Superior temporal gyrus (tissue), 1 donor: Measurements from ENCODE around the gene GRK2.

Experiments used
- DNase-seq: peaks from one replicate; pipeline ENCODE4 v3.0.0-alpha.2; 2016; ENCODE audit errors: extremely low spot score

Gene GRK2

DNA sequence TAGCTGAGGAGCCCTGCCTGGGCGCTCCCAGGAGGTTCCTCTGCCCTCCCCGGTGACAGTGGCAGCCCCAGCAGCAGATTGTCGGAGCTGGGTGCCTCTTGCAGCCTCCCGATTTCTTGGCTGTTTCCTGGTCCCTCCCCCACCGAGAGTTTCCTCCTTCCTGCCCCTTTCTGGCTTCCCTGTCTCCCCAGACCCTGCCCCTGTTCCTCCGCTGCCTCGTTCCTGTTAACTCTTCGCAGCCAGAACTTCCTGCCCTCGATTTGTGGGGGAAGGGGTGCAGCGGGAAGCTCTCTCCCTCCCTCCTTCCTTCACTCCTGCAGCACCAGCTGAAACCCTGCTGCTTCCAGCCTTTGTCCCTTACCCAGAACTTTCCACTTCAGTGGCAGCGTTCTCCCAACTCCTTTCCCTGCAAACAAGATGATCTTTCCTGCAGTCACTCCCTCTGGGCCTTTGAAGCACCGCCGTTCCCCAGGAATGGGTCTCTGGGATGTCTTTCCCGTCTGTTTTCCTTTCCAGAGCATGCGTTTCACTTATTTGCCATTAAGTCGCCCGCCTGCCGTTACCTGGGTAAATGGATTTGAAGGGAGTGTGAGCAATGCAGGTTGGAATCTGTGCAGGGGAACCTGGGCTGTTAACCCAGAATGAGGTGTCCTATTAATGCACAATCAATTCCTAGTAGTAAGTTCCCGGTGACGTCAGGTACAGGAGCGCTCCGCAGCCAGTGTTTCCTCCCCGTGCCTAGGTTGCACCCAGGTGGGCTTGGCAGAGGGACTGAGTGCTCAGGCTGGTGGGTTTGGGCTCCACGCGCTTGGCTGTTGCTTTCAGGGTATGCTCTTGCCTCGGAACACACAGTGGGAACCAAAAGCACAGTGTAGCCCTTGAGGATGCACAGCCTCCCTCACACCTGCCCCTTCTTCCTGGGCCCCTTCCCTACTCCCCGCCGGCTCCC lies 4.3 kb downstream of the GRK2 start:
- peak; percentile 29 for DNase-seq

DNA sequence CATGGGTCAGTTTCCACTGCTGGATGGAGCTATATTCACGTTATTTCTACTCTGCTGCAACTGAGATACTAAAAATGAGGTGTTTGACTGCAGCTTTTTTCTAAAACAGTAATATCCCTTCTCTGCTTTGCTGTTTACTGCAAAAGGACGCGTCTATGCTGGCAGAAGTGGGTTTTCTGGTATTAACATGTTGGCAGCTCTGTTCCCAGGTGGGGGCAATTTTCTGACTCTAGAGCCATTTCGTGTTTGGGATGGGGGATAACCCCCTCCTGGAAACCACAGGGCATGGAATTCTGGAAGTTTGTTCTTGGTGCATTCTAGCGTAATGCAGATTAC lies 4.9 kb downstream of the GRK2 start:
- no peak for DNase-seq

- no peak for DNase-seq
Measured at GRCh38 chr11:67271541-67272284, 5.4 kb downstream of the GRK2 start.

GRCh38 chr11:67272327-67273259 lies 6.3 kb downstream of the GRK2 start:
- no peak for DNase-seq

DNA sequence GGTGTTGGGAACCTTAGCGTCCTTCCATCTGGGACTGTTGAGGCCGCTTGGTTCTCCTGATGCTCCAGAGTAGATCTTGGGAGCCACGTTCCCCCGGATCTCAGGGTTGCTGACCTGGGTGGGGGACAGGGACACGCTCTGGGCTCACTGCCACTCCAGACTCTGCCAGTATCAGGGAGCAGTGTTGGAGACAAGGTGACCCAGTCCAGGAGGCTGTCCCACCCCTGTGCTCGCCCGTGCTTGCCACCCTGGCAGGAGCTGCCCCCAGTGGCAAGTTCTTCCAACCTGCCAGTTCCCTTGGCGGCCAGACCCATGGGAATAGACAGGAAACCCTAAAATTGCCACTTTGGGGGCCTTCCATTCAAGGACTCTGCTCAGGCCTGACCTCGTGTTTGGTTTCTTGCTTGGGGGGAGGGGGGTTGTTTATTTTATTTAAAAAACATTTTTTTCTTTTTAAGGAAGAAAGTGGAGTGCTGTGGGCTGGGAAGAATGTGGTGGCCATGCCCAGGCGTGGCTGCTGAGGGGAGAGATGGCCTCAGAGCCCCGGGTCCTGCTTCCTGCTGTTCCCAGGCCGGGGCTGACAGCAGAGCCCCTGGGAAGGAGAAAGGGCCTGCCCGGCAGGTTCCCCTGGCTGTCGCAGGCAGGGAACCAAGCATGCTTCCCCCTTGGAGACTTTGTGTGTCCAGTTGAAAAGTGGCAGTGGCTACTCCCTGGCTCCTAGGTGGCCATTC lies 7.2 kb downstream of the GRK2 start:
- DNase-seq = no peak

DNA sequence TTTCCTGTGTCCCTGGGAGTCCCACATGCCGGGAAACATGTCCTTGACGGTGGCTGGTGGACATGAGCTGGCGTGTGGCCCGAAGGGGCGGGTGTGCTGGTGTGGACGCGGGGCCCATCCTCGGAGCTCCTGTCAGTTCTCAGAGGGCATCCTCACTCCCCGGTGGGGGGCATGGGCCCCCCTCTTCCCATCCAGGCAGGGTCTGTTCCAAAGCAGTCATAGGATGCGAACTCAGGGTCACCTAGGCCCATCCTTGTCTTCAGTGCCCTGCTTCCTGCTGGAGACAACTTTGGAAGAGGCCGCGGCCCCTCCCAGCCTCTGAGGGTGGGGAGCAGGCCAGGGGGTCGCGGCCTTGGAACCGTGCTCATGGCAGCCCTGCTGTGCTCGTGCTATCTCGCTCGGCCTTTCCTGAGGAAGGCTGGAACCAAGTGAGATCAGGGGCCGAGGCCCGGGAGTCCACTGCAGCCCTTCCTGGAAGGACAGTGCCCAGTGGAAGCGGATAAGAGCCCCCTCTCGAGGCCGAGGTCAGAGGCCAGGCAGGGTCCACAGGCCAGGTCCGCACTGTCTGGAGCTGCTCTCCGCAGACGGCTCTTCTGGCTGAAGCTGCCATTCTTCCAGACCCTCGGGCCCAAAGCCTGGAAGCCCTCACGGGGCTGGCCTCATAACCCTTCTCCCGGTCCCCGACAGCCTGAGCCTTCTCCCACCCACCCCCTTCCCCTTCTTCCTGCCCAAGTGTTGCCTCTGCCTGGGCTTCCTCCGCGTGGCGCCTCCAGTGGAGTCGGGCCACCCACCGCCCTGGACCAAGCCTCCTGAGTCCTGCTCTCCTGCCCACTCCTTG lies 8.7 kb downstream of the GRK2 start:
- DNase-seq = no peak

- no peak for DNase-seq
Measured at GRCh38 chr11:67275606-67276409, 9.5 kb downstream of the GRK2 start.

GRCh38 chr11:67276781-67277230 lies 10.5 kb downstream of the GRK2 start:
- no peak for DNase-seq

DNA sequence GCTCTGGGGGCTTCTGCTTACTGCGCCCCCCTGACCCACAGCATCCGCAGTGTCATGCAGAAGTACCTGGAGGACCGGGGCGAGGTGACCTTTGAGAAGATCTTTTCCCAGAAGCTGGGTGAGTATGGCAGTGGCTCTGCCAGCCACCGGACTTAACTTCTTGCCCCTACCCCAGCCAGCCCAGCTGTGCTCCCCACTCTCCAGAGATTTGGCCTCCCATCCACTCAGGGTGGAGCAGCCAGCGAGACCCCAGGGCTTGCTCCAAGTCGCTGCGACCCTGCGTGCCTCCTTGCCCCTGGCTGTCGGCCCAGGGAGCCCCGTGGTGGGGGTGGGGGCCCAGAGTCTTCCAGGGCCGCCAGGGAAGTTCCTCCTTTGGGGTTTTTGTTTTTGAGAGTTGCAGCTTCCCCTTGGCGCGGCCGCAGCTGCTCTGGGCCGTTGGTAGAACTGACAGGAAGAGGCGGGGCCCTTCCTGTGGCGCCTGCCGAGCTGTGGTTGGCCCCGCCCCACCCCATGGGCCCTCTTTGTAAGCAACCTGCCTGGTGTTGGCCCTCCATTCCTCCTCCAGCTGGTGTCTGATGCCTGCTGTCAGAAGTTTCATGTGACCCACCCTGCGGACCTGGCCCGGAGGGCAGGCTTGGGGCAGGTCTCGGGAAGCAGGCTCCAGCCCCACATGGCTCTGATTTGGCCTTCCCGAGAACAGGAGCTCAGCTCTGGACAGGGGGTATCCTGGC lies 11.1 kb downstream of the GRK2 start:
- DNase-seq = no peak

GRCh38 chr11:67278135-67278938 lies 12.1 kb downstream of the GRK2 start:
- DNase-seq = no peak

DNA sequence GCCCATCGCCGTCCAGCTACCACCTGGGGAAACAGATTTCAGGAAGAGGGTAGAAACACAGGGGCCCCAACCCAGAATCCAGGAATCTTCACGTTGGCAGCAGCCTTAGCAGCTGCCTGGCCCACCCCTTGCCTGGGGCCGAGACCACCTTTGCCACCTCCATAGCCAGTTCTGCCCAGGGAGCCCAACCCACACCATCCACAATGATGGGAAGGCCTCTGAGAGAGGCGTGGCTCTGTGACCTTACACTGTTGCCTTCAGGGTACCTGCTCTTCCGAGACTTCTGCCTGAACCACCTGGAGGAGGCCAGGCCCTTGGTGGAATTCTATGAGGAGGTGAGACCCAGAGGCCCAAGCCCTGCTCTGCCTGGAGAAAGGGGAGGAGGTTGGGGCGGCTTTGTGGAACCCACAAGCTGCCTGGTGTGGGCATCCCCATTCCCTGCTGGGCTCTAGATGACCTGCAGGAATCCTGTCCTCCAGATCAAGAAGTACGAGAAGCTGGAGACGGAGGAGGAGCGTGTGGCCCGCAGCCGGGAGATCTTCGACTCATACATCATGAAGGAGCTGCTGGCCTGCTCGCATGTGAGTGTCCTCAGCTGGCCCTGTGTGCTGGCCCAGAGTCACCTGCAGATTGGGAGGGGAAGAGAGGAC lies 12.8 kb downstream of the GRK2 start:
- no peak for DNase-seq

DNA sequence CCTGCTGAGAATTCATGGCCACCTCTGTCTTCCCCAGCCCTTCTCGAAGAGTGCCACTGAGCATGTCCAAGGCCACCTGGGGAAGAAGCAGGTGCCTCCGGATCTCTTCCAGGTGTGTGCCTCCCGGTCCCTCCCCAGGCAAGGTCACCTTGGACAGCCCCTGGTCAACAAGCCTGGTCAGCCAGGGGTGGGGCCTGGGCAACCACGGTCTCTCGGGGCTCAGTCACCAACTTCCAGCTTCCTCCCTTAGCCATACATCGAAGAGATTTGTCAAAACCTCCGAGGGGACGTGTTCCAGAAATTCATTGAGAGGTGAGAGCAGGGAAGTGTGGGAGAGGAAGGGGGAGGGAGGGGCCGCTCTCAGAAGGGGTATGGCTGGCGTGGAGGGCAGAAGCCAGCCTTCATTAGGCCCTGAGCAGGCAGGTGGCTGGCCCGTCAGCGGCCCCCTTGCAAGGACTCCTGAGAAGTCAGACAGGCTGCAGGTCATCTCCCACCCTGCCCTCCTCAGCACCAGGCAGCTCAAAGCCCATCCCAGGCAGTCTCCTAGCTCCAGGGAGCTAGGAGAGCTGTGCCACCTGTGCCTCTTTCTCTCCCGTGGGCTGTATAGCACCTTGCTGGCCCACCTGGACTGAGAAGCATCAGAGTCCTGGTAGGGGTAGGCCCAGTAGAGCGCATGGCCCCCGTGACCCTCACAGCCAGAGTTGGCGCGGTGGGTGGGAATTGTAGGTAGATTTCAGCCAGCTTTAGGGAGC lies 13.5 kb downstream of the GRK2 start:
- no peak for DNase-seq

DNA sequence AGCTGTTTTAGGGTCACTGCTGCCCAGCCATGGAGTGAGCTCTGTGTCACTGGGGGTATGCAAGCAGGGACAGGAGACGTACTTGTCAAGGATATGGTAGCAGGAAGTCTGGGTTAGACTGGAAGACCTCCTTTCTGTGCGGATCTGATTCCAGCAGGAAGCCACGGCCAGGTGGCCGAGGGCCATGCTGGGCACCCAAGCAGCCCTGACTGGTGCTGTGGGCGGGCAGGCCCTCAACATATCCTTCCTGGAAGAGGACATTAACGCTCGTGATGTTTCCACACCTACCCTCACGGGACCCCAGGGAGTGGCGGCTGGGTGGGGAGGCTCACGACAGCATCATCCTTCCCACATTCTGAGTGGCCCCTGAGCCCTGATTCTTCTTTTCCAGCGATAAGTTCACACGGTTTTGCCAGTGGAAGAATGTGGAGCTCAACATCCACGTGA lies 14.1 kb downstream of the GRK2 start:
- DNase-seq = no peak

- no peak for DNase-seq
Measured at GRCh38 chr11:67280788-67281551, 14.7 kb downstream of the GRK2 start.

DNA sequence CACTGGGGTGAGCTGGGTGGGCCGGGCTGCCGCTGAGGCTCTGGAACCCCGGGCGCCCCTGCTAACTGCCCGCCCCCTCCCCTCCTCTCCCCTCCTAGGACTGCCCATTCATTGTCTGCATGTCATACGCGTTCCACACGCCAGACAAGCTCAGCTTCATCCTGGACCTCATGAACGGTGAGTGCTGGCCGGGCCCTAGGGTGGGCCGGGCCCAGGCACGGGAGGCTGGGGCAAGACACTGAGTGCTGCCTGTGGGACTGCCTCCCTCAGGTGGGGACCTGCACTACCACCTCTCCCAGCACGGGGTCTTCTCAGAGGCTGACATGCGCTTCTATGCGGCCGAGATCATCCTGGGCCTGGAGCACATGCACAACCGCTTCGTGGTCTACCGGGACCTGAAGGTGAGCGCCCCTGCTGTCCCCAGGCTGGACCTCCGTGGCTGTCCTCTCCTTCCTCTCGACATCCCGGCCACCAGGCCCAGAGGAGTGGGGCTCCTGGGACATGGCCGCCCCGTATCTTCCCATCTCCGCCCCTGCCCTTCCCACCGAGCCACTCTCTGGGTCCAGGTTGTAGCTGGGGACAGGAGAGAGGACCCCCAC lies 15.4 kb downstream of the GRK2 start:
- no peak for DNase-seq
